Stomach (tissue), 19 donors: ENCODE measurements around the gene OBP2A. TPM values are rescaled to one million over a fixed set of nuclear protein-coding genes. Genes with fewer than 3 reads are reported as not detected.
A peak's percentile ranks its signal among the peaks of the same experiment; 100 is the strongest.
"Not testable (repeated sequence)": the region's sequence is repeated elsewhere in the genome, so short reads cannot be mapped to it uniquely, and the experiment has no call there.

Experiments
- DNase-seq, 2 donors: peaks; one replicate each; pipeline versions ENCODE4 v3.0.0 to v3.0.0-alpha.2; 2013 to 2019
- H3K27ac ChIP-seq, 5 donors: fragments of 200-600 bp in 4 of 5; sonication (generic) in 4 of 5; one replicate each; pipeline ENCODE4 v1.5.1; 2013 to 2019; ENCODE audit warnings: mild to moderate bottlenecking in 1 of 5, moderate library complexity in 1 of 5
- H3K27me3 ChIP-seq, 3 donors: fragments of 200-600 bp; sonication (generic); one replicate each; pipeline ENCODE4 v1.5.1; 2017 to 2019; ENCODE audit warnings: mixed run types in 1 of 3
- H3K36me3 ChIP-seq, 4 donors: fragments of 200-600 bp; sonication (generic); 1 replicate in 3 of 4; 2 replicates in 1 of 4; pipeline ENCODE4 v1.5.1; 2016 to 2019
- H3K4me1 ChIP-seq, 4 donors: fragments of 200-600 bp; sonication (generic); one replicate each; pipeline ENCODE4 v1.5.1; 2016 to 2019
- H3K4me3 ChIP-seq, 4 donors: fragments of 200-600 bp; sonication (generic) in 3 of 4; one replicate each; pipeline ENCODE4 v1.5.1; 2016 to 2019; ENCODE audit warnings: mild to moderate bottlenecking in 1 of 4
- H3K9me3 ChIP-seq, 4 donors: fragments of 200-600 bp; sonication (generic); one replicate each; pipeline ENCODE4 v1.5.1; 2016 to 2019
- EP300 ChIP-seq: sonication (generic); formaldehyde crosslinking; IDR thresholded peaks from one replicate; pipeline ENCODE4 v1.6.1; 2017; ENCODE audit warnings: antibody characterized with exemption
- POLR2A ChIP-seq, 4 donors: fragments of 450-650 bp; IDR thresholded peaks; one replicate each; pipeline ENCODE4 v1.6.1; 2016; ENCODE audit warnings: antibody characterized with exemption in 4 of 4, control low read depth in 2 of 4, mild to moderate bottlenecking in 1 of 4, moderate library complexity in 1 of 4
- POLR2AphosphoS5 ChIP-seq, 3 donors: sonication (generic); formaldehyde crosslinking; IDR thresholded peaks; one replicate each; pipeline ENCODE4 v1.6.1; 2016; ENCODE audit warnings: antibody characterized with exemption in 3 of 3
- WGBS, 5 donors: extraction: QIAGEN DNeasy Blood & Tissue Kit in 3 of 5; methylation state at CpG; one replicate each; pipeline versions ENCODE4 v1.1.5 to v1.1.7; 2013 to 2018; 5-methylcytosine and 5-hydroxymethylcytosine counted together
- intact Hi-C: fragments of 100-400 bp; cut with DNase I; formaldehyde crosslinking; loops from one replicate; pipeline ENCODE4 v1.15.1; 2023; ENCODE audit warnings: low total_unique reads
- long read RNA-seq, 10 donors: transcript quantifications; one replicate each; lab custom pipeline, GENCODE V29; 2026
- polyA plus RNA-seq, 3 donors: library from polyadenylated mRNA; stranded (reverse); fragments of 200-250 nt; gene quantifications; one replicate each; pipeline ENCODE4 v1.2.3, GENCODE V29; 2013
- total RNA-seq, 5 donors: library from RNA; depleted of rRNA; stranded (reverse); fragments of >200 nt; gene quantifications; one replicate each; pipeline versions ENCODE4 v1.1.0 to v1.2.3, GENCODE V29; 2014 to 2016
- TF ChIP-seq, protein P1 (sequence below), 7 experiments: fragments of 450-650 bp in 4 of 7; fragments of 200-600 bp in 3 of 7; sonication (generic) in 3 of 7; IDR thresholded peaks; one replicate each; pipeline ENCODE4 v1.5.1; 2016 to 2019; ENCODE audit warnings: antibody characterized with exemption in 7 of 7, control low read depth in 2 of 7, mild to moderate bottlenecking in 1 of 7
- donor health status: healthy with polysubstance abuse.
- donor health status: Bipolar disorder and iron deficiency.
- donor health status: healthy.

Gene OBP2A, protein sequence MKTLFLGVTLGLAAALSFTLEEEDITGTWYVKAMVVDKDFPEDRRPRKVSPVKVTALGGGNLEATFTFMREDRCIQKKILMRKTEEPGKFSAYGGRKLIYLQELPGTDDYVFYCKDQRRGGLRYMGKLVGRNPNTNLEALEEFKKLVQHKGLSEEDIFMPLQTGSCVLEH
- not detected for total RNA-seq
- not detected for polyA plus RNA-seq
- long read RNA-seq, donor 1: 0 reads
- long read RNA-seq, donor 2: 0 reads
- long read RNA-seq, donor 3: 0 reads
- long read RNA-seq, donor 4: 0 reads
- long read RNA-seq, donor 5: 0 reads
- long read RNA-seq, donor 6: 0 reads
- long read RNA-seq, donor 7: 0 reads
- long read RNA-seq, donor 8: 0 reads
- long read RNA-seq, donor 9: 0 reads
- long read RNA-seq, donor 10: 0 reads

DNA sequence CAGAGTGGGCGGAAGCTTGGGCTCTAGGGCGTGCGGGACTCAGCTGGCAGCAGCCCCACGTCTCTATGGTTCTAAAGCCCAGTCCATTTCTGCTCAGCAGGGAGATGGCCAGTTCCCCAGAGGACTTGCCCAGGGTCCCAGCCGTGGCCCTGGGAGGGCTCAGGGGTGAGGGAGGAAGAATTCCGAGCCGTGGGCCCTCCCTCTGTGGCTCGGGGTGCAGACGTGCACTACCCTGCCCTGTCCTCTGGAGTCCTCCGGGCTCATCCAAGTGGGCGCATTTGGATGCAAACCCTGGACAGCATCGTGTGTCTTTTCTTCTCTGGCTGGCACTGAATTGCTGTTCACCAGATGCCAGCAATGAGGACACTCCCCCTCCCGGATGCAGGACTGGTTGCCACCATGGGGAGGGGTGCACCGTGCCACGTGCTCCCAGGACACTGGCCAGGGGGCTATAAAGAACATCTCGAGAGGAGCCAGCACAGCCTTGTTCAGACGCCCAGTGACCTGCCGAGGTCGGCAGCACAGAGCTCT, at the start of gene OBP2A:
Gene OBP2A, plus strand, starts transcription at position 481 of the 531 bp plus-strand sequence. CDS start 55 bp downstream, outside the sequence.
- DNase-seq, intact Hi-C loops, H3K4me1 ChIP-seq, H3K36me3 ChIP-seq, H3K9me3 ChIP-seq, H3K4me3 ChIP-seq, H3K27ac ChIP-seq: not testable (repeated sequence)
- WGBS, 5 donors: 63 to 74% (median 69%) methylated on average over 10 to 13 of the region's 19 CpGs
- H3K27me3 ChIP-seq: peaks cover 0 to 31% (median 0%) of the 10 kb centered on the region in 3 donors

DNA sequence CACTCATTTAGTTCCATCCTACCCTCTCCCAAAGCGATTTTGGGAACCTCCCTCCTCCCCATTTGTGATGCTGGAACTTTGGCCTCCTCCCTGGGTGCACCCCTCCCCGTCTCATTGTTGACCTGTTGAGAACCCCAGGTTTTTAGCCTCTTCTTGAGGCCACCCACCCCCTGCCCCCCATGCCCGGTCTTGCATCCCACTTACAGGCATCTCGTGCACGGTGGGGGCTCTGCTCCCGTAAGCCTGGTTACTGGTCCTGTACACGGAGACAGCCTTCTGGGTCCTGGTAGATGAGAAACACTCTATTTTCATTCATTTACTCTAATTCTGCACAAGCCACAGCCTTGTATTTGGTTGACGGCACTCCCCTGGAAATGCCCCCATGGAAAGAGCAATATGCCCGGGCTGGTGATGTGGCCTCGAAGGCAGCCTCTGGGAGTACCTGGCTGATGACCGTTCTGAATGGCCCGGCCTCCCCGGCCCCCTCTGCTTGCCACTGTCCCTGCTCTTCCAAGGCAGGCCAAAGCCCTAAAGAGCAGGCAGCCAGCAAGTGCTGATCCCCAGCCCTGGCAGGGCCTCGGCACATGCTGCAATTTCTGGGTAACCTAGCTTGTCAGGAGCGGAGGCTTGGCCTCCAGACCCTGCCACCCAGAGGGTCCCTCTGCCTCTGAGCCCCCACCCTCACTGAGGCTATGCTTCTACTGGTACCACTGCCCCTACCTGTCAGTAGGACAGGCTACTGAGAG, 47.4 kb upstream of the OBP2A start:
- Histone ChIP-seq H3K4me3 (no peak overlapping the region), H3K36me3 (peaks cover 11 to 20% (median 17%) of the 10 kb centered on the region in 4 donors), H3K27ac (no peak overlapping the region), H3K9me3 (no peaks in the 10 kb centered on the region), H3K27me3 (no peaks in the 10 kb centered on the region), H3K4me1 (peaks cover 19 to 39% (median 33%) of the 10 kb centered on the region in 4 donors)
- no peak for DNase-seq
- intact Hi-C loops: no loop called here
- 74 to 83% (median 79%) methylated on average over 13 to 15 of the region's 15 CpGs for WGBS, 5 donors
- TF ChIP-seq EP300 (no peak), POLR2A (IDR thresholded peaks at IDR 0.05) (no peak)
- TF ChIP-seq, protein P1, sequence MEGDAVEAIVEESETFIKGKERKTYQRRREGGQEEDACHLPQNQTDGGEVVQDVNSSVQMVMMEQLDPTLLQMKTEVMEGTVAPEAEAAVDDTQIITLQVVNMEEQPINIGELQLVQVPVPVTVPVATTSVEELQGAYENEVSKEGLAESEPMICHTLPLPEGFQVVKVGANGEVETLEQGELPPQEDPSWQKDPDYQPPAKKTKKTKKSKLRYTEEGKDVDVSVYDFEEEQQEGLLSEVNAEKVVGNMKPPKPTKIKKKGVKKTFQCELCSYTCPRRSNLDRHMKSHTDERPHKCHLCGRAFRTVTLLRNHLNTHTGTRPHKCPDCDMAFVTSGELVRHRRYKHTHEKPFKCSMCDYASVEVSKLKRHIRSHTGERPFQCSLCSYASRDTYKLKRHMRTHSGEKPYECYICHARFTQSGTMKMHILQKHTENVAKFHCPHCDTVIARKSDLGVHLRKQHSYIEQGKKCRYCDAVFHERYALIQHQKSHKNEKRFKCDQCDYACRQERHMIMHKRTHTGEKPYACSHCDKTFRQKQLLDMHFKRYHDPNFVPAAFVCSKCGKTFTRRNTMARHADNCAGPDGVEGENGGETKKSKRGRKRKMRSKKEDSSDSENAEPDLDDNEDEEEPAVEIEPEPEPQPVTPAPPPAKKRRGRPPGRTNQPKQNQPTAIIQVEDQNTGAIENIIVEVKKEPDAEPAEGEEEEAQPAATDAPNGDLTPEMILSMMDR (IDR thresholded peaks at IDR 0.05): no peak

DNA sequence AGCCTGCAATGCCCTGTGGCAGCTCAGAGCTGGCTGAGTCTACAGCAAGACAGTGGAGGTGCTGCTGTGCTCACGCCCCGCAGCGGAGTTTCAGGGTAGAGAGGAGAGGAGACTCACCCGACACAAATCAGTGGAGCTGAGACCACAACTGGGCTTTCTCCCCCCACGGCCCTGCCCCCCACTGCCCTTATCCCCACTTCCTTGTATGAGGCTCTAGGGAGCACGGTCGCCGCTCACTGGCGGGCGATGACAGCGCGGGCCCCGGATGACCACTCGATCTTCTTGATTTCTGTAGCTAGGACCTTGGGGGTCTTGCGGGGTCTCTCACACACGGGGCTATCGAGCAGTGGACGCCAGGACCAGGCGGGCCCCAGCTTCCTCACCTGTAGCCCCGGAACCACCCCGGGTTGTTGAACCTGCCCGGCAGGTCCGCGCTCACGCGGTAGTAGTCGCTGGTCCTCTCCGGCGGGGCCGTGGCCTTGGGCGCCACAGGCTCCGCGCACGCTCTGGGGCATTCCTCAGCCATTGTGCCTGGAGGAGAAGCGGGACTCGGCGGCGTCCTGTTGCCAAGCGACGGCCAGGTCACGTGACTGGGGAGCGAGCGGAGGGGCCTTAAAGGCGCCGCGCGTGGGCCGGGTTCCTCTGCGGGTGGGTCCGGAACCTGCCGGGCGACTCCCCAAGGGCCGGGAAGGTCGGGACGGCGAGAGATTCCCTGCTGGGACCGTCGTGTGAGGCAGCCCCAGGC, 46.4 kb upstream of the OBP2A start:
- Histone ChIP-seq H3K9me3 (no peaks in the 10 kb centered on the region), H3K4me3 (peak overlapping the region; percentile 93 to 99 (median 98)), H3K36me3 (peaks cover 20 to 29% (median 26%) of the 10 kb centered on the region in 4 donors), H3K27ac (peak overlapping the region; percentile 83 to 91 (median 85)), H3K4me1 (peaks cover 19 to 42% (median 35%) of the 10 kb centered on the region in 4 donors), H3K27me3 (no peaks in the 10 kb centered on the region)
- WGBS, 5 donors: 0 to 1% (median 0%) methylated on average over 26 to 58 of the region's 58 CpGs
- DNase-seq: peak; percentile 96 to 97
- intact Hi-C loops: no loop called here
- TF ChIP-seq EP300 (no peak), POLR2A (IDR thresholded peaks at IDR 0.05) (no peak), POLR2AphosphoS5 (IDR thresholded peaks at IDR 0.05) (peak in 2 of 3 donors; percentile 26 to 50)

DNA sequence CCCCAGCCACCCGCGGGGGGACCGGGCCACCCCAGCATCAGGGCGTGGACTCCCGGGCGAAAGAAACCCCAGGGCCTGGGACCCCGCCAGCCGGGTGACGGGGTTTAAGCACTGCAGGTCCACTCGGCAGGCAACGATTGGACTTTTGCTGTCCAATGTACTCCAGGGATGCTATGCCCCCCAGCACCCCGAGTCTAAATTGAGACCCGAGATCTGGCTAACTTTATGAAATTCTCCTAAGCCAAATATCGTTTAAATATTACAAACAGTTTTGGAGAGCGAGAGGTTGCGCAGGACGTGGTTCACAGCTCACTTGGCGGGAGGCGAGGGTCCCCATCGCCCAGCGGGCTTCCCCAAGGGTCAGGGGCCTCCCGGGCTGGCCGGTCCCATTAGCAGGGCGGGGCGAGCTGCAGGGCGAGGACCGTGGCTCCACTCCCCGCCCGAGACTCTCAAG, 45.8 kb upstream of the OBP2A start:
- TF ChIP-seq POLR2AphosphoS5 (IDR thresholded peaks at IDR 0.05): no peak
- TF ChIP-seq, protein P1 (IDR thresholded peaks at IDR 0.05): no peak
- TF ChIP-seq POLR2A (IDR thresholded peaks at IDR 0.05): no peak
- Histone ChIP-seq H3K36me3 (peaks cover 25 to 35% (median 32%) of the 10 kb centered on the region in 4 donors), H3K27me3 (no peaks in the 10 kb centered on the region), H3K4me1 (peaks cover 19 to 48% (median 38%) of the 10 kb centered on the region in 4 donors), H3K4me3 (peak overlapping the region; percentile 93 to 99 (median 98)), H3K9me3 (no peaks in the 10 kb centered on the region), H3K27ac (peak overlapping the region; percentile 83 to 91 (median 85))
- no peak for DNase-seq
- WGBS, 5 donors: 0% methylated on average over 22 to 29 of the region's 29 CpGs
- intact Hi-C loops: no loop called here
